Stomach (tissue), 9 donors: ENCODE results near the gene KCNC1. TPM values are rescaled to one million over a fixed set of nuclear protein-coding genes. Genes with fewer than 3 reads are reported as not detected.

Experiments used
- DNase-seq, 2 donors: peaks; one replicate each; pipeline versions ENCODE4 v3.0.0 to v3.0.0-alpha.2; 2013 to 2019
- H3K27ac ChIP-seq, 5 donors: fragments of 200-600 bp in 4 of 5; sonication (generic) in 4 of 5; one replicate each; pipeline ENCODE4 v1.5.1; 2013 to 2019; ENCODE audit warnings: mild to moderate bottlenecking in 1 of 5, moderate library complexity in 1 of 5
- H3K27me3 ChIP-seq, 3 donors: fragments of 200-600 bp; sonication (generic); one replicate each; pipeline ENCODE4 v1.5.1; 2017 to 2019; ENCODE audit warnings: mixed run types in 1 of 3
- H3K36me3 ChIP-seq, 4 donors: fragments of 200-600 bp; sonication (generic); 1 replicate in 3 of 4; 2 replicates in 1 of 4; pipeline ENCODE4 v1.5.1; 2016 to 2019
- H3K4me1 ChIP-seq, 4 donors: fragments of 200-600 bp; sonication (generic); one replicate each; pipeline ENCODE4 v1.5.1; 2016 to 2019
- H3K4me3 ChIP-seq, 4 donors: fragments of 200-600 bp; sonication (generic) in 3 of 4; one replicate each; pipeline ENCODE4 v1.5.1; 2016 to 2019; ENCODE audit warnings: mild to moderate bottlenecking in 1 of 4
- H3K9me3 ChIP-seq, 4 donors: fragments of 200-600 bp; sonication (generic); one replicate each; pipeline ENCODE4 v1.5.1; 2016 to 2019
- EP300 ChIP-seq: sonication (generic); formaldehyde crosslinking; IDR thresholded peaks from one replicate; pipeline ENCODE4 v1.6.1; 2017; ENCODE audit warnings: antibody characterized with exemption
- POLR2A ChIP-seq, 4 donors: fragments of 450-650 bp; IDR thresholded peaks; one replicate each; pipeline ENCODE4 v1.6.1; 2016; ENCODE audit warnings: antibody characterized with exemption in 4 of 4, control low read depth in 2 of 4, mild to moderate bottlenecking in 1 of 4, moderate library complexity in 1 of 4
- POLR2AphosphoS5 ChIP-seq, 3 donors: sonication (generic); formaldehyde crosslinking; IDR thresholded peaks; one replicate each; pipeline ENCODE4 v1.6.1; 2016; ENCODE audit warnings: antibody characterized with exemption in 3 of 3
- WGBS, 5 donors: extraction: QIAGEN DNeasy Blood & Tissue Kit in 3 of 5; methylation state at CpG; one replicate each; pipeline versions ENCODE4 v1.1.5 to v1.1.7; 2013 to 2018; 5-methylcytosine and 5-hydroxymethylcytosine counted together
- intact Hi-C: fragments of 100-400 bp; cut with DNase I; formaldehyde crosslinking; loops from one replicate; pipeline ENCODE4 v1.15.1; 2023; ENCODE audit warnings: low total_unique reads
- polyA plus RNA-seq, 3 donors: library from polyadenylated mRNA; stranded (reverse); fragments of 200-250 nt; gene quantifications; one replicate each; pipeline ENCODE4 v1.2.3, GENCODE V29; 2013
- total RNA-seq, 5 donors: library from RNA; depleted of rRNA; stranded (reverse); fragments of >200 nt; gene quantifications; one replicate each; pipeline versions ENCODE4 v1.1.0 to v1.2.3, GENCODE V29; 2014 to 2016
- TF ChIP-seq, protein P1 (sequence below), 7 experiments: fragments of 450-650 bp in 4 of 7; fragments of 200-600 bp in 3 of 7; sonication (generic) in 3 of 7; IDR thresholded peaks; one replicate each; pipeline ENCODE4 v1.5.1; 2016 to 2019; ENCODE audit warnings: antibody characterized with exemption in 7 of 7, control low read depth in 2 of 7, mild to moderate bottlenecking in 1 of 7
- donor health status: healthy with polysubstance abuse.
- donor health status: Bipolar disorder and iron deficiency.
- donor health status: healthy.

The KCNC1 gene
- total and polyA plus RNA-seq, 8 donors = 0.03 to 0.18 TPM; not detected in 6

DNA sequence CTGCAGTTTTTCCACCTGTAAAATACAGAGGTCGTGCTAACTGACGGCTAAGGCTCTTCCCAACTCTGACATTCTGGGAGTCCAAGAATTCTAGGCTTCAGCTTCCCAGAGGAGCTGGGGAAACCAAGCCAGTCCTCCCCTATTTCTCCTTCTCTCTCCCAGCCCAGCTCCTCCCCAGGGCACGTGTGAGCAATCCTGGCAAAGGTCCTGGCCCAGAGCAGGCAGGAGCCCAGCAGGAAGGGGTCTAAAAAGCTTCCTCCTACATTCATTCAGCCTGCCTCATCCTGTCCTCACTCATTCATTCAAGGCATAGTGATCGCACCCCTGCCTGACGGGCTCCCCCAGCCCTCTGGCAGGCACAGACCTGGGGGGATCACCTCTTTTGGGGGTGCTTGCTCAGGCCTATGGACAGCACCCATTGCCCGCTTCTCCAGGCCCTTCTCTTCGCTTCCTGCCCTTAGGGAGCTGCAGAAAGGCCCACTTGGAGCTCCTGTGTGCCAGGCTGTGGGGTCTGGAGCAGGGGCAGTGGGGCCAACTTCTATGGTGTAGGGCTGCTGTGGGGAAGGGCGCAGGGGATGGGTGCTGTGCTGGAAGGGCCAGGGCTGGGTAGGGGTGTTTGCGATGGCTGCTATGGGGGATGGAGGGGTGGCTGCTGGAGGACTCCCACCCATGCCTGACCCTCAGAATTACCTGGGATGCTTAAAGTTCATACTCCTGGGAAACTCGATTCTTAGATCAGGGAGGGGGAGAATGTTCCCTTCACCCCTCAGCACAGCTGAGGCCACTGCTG, 9.8 kb downstream of the KCNC1 start:
- Histone ChIP-seq H3K4me1 (no peaks in the 10 kb centered on the region), H3K36me3 (no peaks in the 10 kb centered on the region), H3K27ac (no peak overlapping the region), H3K4me3 (no peak overlapping the region), H3K9me3 (no peaks in the 10 kb centered on the region), H3K27me3 (peaks cover 4 to 68% (median 4%) of the 10 kb centered on the region in 3 donors)
- intact Hi-C loops = no loop called here
- TF ChIP-seq EP300 (no peak), POLR2AphosphoS5 (IDR thresholded peaks at IDR 0.05) (no peak), POLR2A (IDR thresholded peaks at IDR 0.05) (no peak)
- TF ChIP-seq, protein P1, sequence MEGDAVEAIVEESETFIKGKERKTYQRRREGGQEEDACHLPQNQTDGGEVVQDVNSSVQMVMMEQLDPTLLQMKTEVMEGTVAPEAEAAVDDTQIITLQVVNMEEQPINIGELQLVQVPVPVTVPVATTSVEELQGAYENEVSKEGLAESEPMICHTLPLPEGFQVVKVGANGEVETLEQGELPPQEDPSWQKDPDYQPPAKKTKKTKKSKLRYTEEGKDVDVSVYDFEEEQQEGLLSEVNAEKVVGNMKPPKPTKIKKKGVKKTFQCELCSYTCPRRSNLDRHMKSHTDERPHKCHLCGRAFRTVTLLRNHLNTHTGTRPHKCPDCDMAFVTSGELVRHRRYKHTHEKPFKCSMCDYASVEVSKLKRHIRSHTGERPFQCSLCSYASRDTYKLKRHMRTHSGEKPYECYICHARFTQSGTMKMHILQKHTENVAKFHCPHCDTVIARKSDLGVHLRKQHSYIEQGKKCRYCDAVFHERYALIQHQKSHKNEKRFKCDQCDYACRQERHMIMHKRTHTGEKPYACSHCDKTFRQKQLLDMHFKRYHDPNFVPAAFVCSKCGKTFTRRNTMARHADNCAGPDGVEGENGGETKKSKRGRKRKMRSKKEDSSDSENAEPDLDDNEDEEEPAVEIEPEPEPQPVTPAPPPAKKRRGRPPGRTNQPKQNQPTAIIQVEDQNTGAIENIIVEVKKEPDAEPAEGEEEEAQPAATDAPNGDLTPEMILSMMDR (IDR thresholded peaks at IDR 0.05) = no peak
- DNase-seq = no peak
- 71 to 76% (median 73%) methylated on average over 8 to 10 of the region's 10 CpGs for WGBS, 5 donors

DNA sequence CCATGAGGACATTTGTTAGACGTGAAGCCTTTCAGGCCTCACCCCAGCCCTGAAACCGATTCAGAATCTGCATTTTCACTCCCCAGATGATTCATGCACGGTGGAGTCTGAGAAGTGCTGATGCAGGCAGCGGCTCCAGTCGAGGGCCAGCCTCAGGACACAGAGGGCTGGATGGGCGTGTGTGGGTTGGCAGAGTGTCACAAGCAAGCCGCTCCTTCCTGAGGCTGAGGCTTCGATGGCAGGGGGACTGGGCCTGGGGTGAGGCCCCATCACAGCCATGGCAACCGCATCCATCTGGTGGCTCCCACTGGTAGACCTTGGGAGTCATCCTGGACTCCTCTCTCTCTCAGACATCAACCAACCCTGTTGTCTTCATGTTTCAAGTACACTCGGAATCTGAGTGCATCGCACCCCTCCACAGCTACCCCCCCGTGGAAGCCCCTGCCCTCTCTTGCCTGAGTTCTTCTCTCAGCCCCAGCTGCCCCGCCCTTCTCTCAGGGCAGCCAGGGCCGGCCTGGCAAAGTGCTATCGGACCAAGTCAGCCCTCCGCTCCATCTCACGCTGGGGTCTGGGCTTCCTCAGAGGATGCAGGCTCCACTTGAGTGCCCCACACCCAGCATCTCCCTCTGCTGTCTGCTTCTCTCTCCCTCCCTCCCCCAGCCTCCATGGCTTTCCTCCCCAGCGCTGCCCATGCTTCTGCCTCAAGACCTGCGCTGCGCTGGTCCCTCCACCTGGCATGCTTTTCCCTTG, 10.6 kb downstream of the KCNC1 start:
- Histone ChIP-seq H3K36me3 (no peaks in the 10 kb centered on the region), H3K4me3 (no peak overlapping the region), H3K27me3 (peaks cover 4 to 65% (median 4%) of the 10 kb centered on the region in 3 donors), H3K27ac (no peak overlapping the region), H3K9me3 (no peaks in the 10 kb centered on the region), H3K4me1 (no peaks in the 10 kb centered on the region)
- no peak for TF ChIP-seq POLR2A (IDR thresholded peaks at IDR 0.05)
- TF ChIP-seq EP300 = no peak
- no peak for TF ChIP-seq POLR2AphosphoS5 (IDR thresholded peaks at IDR 0.05)
- TF ChIP-seq, protein P1 (IDR thresholded peaks at IDR 0.05) = no peak
- intact Hi-C loops = no loop called here
- WGBS, 5 donors = 77 to 90% (median 79%) methylated on average over 11 to 20 of the region's 20 CpGs
- DNase-seq = no peak

DNA sequence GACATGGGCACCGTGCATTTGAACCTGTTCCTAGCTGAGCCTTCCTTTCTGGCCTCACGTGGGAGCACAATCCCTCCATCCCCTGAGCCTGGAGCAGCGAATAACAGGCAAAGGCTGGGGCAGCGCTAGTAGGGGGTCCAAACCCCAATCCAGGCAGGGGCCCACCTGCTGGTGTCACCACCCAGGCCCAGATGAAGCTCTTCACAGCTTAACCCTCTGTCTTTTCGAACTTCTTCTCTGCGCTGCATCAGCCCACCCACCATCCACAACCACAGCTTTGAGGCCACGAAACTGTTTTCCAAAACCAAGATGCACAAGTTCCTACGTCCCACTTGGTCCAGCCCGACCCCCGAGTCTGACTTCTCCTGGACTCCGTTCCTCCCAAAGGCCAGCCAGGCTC, 11.5 kb downstream of the KCNC1 start:
- no peak overlapping the region for H3K27ac ChIP-seq
- no peak for TF ChIP-seq POLR2A (IDR thresholded peaks at IDR 0.05)
- TF ChIP-seq, protein P1 (IDR thresholded peaks at IDR 0.05) = no peak
- TF ChIP-seq POLR2AphosphoS5 (IDR thresholded peaks at IDR 0.05) = no peak
- no peak for TF ChIP-seq EP300
- peaks cover 0 to 56% (median 0%) of the 10 kb centered on the region in 3 donors for H3K27me3 ChIP-seq
- DNase-seq = no peak
- H3K4me1 ChIP-seq = no peaks in the 10 kb centered on the region
- no peak overlapping the region for H3K4me3 ChIP-seq
- 73 to 78% (median 74%) methylated on average over 11 of the region's 11 CpGs for WGBS, 5 donors
- intact Hi-C loops = no loop called here
- H3K9me3 ChIP-seq = no peaks in the 10 kb centered on the region
- H3K36me3 ChIP-seq = no peaks in the 10 kb centered on the region

DNA sequence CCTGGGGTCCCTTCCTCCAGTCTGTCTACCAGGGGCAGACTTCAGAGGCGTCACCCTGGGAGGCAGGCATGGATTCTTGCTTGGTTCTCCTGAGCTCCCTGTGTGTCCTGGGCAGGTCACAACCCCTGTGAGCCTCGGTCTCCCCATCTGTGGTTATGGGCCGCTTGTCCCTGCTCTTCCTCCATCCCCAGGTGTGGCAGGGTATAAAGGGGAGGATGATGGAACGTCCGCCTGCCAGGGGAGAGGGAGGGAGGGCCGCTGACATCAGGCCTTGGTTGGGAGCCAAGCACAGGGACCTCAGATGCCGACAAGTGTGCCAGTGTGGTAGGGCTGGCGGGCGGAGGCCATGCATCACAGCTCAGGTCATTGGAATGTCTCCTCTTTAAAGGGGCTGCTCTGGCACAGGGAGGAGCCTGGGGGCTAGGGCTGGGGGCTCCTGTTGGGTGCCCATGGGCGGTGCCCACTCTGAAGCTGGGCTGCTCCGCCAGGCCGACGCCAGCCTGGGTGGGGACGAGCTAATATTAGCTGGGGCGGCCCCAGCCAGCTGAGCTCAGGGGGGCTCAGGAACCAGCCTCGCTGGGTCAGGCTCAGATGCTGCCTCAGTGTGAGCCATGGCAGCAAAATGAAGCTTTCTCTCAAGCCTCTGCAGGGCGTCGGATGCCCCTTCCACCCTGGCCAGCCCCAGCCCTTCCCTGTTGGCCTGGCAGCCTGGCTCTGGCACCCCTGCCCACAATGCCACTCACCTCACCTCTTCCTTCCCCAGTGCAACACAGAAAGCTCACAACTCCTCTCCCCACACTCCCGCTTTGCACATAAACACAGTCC, 12.8 kb downstream of the KCNC1 start:
- peaks cover 0 to 2% (median 0%) of the 10 kb centered on the region in 4 donors for H3K4me1 ChIP-seq
- no peak for TF ChIP-seq POLR2A (IDR thresholded peaks at IDR 0.05)
- TF ChIP-seq, protein P1 (IDR thresholded peaks at IDR 0.05) = no peak
- TF ChIP-seq EP300 = no peak
- no peak for TF ChIP-seq POLR2AphosphoS5 (IDR thresholded peaks at IDR 0.05)
- no peaks in the 10 kb centered on the region for H3K9me3 ChIP-seq
- H3K4me3 ChIP-seq = no peak overlapping the region
- no peak for DNase-seq
- 69 to 84% (median 77%) methylated on average over 12 to 19 of the region's 19 CpGs for WGBS, 5 donors
- peaks cover 0 to 44% (median 0%) of the 10 kb centered on the region in 3 donors for H3K27me3 ChIP-seq
- no peak overlapping the region for H3K27ac ChIP-seq
- no peaks in the 10 kb centered on the region for H3K36me3 ChIP-seq
- intact Hi-C loops = no loop called here
